Measurements from ENCODE around the gene ITGA2B. TPM values are rescaled to one million over a fixed set of nuclear protein-coding genes. Genes with fewer than 3 reads are reported as not detected.

ITGA2B gene
- total and polyA plus RNA-seq, 2 of the 8 experiments (the other 6 are each of a cell fraction or from before 2014, with no cell fraction given), result 6.9 to 12.3 TPM

DNA sequence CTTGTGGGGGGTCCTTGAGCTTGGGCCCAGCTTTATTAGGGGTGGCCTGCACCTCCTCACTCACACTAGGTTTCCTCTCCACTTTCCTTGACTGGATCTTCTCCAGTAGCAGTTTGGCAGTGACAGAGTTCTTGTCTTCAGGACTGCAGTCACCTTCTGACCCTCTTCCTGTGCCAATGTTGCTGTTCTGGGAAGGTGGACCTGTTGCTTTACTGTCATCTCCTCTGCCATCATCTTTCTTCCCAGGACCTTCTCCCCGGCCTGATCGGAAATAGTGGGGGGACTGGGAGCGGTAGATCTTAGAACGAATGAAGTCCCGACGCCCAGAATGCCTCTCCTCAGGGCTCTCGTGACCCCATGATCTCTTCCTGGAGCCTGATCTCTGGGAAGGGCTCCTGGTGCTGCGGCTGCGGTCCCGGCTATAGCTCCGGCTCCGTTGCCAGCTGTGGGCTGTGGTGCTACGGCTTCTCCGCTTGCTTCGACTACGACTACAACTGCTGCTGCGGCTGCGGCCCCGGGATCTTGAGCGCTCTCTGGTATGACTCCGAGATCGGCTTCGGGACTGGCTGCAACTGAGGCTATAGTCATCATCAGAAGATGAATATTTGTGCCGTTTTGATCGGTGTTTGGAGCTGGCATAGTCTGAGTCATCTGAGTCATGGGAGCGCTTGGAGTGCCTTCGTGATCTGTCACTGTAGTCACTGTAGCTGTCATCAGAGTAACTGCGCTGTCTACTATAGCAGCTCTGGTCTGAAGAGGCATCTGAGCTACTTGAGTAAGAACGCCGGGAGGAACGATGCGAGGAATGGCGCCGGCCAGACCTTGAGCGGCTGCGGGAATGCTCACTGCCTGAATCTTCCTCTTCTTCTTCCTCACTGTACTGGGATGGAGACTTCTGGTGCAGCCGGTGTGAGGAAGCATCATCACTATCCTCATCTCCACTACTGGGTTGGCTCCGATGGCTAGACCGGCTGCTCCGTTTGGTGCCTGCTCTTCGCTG, 9.5 kb upstream of the ITGA2B start (continued):
- TF ChIP-seq ASH2L (IDR thresholded peaks at IDR 0.05; ENCODE audit: low read length), result no peak
- TF ChIP-seq BCL11A (IDR thresholded peaks at IDR 0.05; ENCODE audit: low read depth in 2 of 2, low read length in 2 of 2), result no peak
